CD4-positive, alpha-beta memory T cell (primary cell): ENCODE results near the gene SORL1-AS1.
"Not testable (repeated sequence)": the region's sequence is repeated elsewhere in the genome, so short reads cannot be mapped to it uniquely, and the experiment has no call there.

ENCODE experiments used
- CTCF ChIA-PET: fragments of 350-600 bp; sonication (Branson Sonifier 250); formaldehyde crosslinking; loops from one replicate; lab custom pipeline; 2021; ENCODE audit warnings: inconsistent platforms; ENCODE audit not compliant: partially characterized antibody; lab: Charles Lee
- POLR2A ChIA-PET: fragments of 350-600 bp; sonication (Branson Sonifier 250); formaldehyde crosslinking; loops from one replicate; lab custom pipeline; 2021; ENCODE audit not compliant: partially characterized antibody; lab: Charles Lee
- DNase-seq, 5 donors: peaks; one replicate each; pipeline versions ENCODE4 v3.0.0 to v3.0.0-alpha.2; 2020 to 2022; ENCODE audit warnings: mixed read lengths in 1 of 5
- H3K27ac ChIP-seq: one replicate; pipeline ENCODE4 v1.7.0; 2013; ENCODE audit warnings: low read depth, low read length
- H3K27me3 ChIP-seq: 2 replicates; pipeline ENCODE4 v1.7.0; 2013; ENCODE audit warnings: mild to moderate bottlenecking, low read length, moderate library complexity; ENCODE audit not compliant: insufficient read depth
- H3K36me3 ChIP-seq: 2 replicates; pipeline ENCODE4 v1.7.0; 2013; ENCODE audit warnings: mild to moderate bottlenecking, low read length, moderate library complexity; ENCODE audit not compliant: insufficient read depth
- H3K4me1 ChIP-seq: 2 replicates; pipeline ENCODE4 v1.7.0; 2013; ENCODE audit warnings: mild to moderate bottlenecking, low read length, moderate library complexity; ENCODE audit not compliant: insufficient read depth
- H3K4me3 ChIP-seq, 2 donors: one replicate each; pipeline ENCODE4 v1.7.0; 2013; ENCODE audit warnings: low read length in 2 of 2, mild to moderate bottlenecking in 1 of 2
- H3K9me3 ChIP-seq, 2 donors: one replicate each; pipeline ENCODE4 v1.7.0; 2013; ENCODE audit warnings: low read length in 2 of 2, control low read depth in 1 of 2; ENCODE audit not compliant: control insufficient read depth in 1 of 2
- H3K27ac Mint-ChIP-seq, 7 donors: one replicate each; pipeline ENCODE4 v1.8.0; 2020 to 2021; ENCODE audit warnings: mixed read lengths in 7 of 7, mild to moderate bottlenecking in 6 of 7, inconsistent platforms in 3 of 7, moderate library complexity in 3 of 7
- H3K27me3 Mint-ChIP-seq, 2 donors: one replicate each; pipeline ENCODE4 v1.8.0; 2020 to 2021; ENCODE audit warnings: mixed read lengths in 2 of 2
- H3K36me3 Mint-ChIP-seq, 2 donors: one replicate each; pipeline ENCODE4 v1.8.0; 2020 to 2021; ENCODE audit warnings: mixed read lengths in 2 of 2, inconsistent platforms in 1 of 2, mild to moderate bottlenecking in 1 of 2
- H3K4me1 Mint-ChIP-seq, 4 donors: one replicate each; pipeline ENCODE4 v1.8.0; 2020 to 2021; ENCODE audit warnings: mixed read lengths in 4 of 4, mild to moderate bottlenecking in 1 of 4
- H3K4me3 Mint-ChIP-seq, 8 donors: one replicate each; pipeline ENCODE4 v1.8.0; 2020 to 2021; ENCODE audit warnings: mixed read lengths in 8 of 8, mild to moderate bottlenecking in 7 of 8, moderate library complexity in 6 of 8, inconsistent platforms in 3 of 8
- H3K9me3 Mint-ChIP-seq, 8 donors: one replicate each; pipeline ENCODE4 v1.8.0; 2020 to 2021; ENCODE audit warnings: mixed read lengths in 8 of 8, mild to moderate bottlenecking in 5 of 8, inconsistent platforms in 3 of 8, moderate library complexity in 1 of 8
- intact Hi-C: fragments of 100-400 bp; cut with micrococcal nuclease; formaldehyde crosslinking; loops from one replicate; pipeline ENCODE4 v1.15.1; 2023

SORL1-AS1 gene

DNA sequence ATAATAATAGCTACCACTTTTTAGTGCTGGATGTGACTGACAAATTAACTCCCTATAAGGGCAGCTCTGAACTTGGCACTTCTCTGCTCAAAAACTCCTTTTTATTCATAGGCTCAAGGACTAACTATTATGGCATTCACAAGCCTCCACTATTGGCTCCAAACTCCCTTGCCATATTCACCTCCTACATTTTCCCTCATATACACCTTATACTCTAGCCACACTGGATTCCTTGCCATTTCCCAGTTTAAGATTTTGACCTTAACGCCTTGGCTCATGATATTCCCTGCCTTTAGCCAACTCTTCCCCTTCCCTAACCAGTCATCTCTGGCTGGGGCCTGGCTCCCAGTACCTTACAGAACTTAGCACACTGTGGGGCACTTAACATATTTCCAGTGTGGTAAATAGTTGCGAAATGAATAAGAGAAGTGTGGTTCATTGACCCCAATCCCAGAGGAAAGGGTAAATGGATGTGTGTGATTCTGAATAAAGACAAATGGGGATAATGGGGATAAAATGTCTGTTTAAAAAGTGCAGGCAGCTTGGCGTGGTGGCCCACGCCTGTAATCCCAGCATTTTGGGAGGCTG, 40.7 kb downstream of the SORL1-AS1 start:
- Histone ChIP-seq H3K27me3 (no peaks in the 10 kb centered on the region), H3K36me3 (no peaks in the 10 kb centered on the region), H3K4me1 (peaks cover 21% of the 10 kb centered on the region), H3K9me3 (no peaks in the 10 kb centered on the region), H3K4me3 (no peak overlapping the region), H3K27ac (no peak overlapping the region)
- DNase-seq: no peak
- Mint-ChIP-seq H3K36me3 (no peaks in the 10 kb centered on the region), H3K27ac (peak overlapping the region in 4 of 7 donors; percentile 38 to 74 (median 72)), H3K4me1 (peaks cover 13 to 39% (median 30%) of the 10 kb centered on the region in 4 donors), H3K9me3 (no peaks in the 10 kb centered on the region), H3K4me3 (no peak overlapping the region), H3K27me3 (no peaks in the 10 kb centered on the region)
- ChIA-PET CTCF (interaction anchor here (0.6 kb wide), 1 partner anchor 28 kb away, joined by 3 read pairs; no protein-coding TSS in a partner anchor), POLR2A (interaction anchor here (0.8 kb wide), 1 partner anchor 92 kb away, joined by 4 read pairs; no protein-coding TSS in a partner anchor)
- intact Hi-C loops: no loop called here

DNA sequence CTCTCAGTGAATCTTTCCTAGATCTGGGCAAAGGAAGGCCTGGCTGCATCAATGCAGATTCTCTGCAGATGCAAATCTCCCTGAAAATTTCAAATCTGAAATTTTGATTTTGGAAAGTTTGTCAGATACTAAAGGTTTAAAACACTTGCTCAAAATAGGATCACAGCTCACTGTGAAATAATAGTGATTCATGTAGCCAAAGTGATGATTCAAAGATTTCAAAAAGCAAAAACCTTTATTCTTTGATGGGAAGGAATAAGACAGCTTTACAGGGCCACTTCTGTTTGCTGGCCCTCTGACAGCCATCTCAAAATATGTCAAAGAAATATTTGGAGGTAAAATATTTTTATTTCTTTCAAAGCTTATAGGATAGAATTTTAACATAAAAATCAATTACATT, 41.4 kb downstream of the SORL1-AS1 start:
- H3K27me3 Mint-ChIP-seq, H3K9me3 ChIP-seq, H3K27me3 ChIP-seq, H3K9me3 Mint-ChIP-seq, H3K36me3 ChIP-seq, H3K27ac Mint-ChIP-seq, H3K27ac ChIP-seq, H3K36me3 Mint-ChIP-seq, intact Hi-C loops, CTCF ChIA-PET, H3K4me3 Mint-ChIP-seq, H3K4me3 ChIP-seq, DNase-seq: not testable (repeated sequence)
- H3K4me1 ChIP-seq: peaks cover 15% of the 10 kb centered on the region
- peaks cover 8 to 31% (median 25%) of the 10 kb centered on the region in 4 donors for H3K4me1 Mint-ChIP-seq
- POLR2A ChIA-PET: interaction anchor here (0.8 kb wide), 1 partner anchor 91 kb away, joined by 4 read pairs; no protein-coding TSS in a partner anchor

DNA sequence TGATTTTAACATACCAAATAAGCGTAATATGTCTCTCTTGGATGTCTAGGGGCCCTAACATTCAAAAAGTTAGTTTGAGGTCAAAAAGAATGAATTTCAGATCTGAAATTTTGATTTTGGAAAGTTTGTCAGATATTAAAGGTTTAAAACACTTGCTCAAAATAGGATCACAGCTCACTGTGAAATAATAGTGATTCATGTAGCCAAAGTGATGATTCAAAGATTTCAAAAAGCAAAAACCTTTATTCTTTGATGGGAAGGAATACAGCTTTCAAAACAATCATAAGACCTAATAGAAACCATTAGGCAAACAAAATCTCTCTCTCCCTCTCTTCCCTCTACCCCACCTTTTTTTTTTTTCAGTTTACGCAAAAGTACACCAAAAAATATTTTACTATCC, 42.7 kb downstream of the SORL1-AS1 start:
- H3K4me1 Mint-ChIP-seq: peaks cover 2 to 20% (median 16%) of the 10 kb centered on the region in 4 donors
- not testable (repeated sequence) for H3K4me3 Mint-ChIP-seq

DNA sequence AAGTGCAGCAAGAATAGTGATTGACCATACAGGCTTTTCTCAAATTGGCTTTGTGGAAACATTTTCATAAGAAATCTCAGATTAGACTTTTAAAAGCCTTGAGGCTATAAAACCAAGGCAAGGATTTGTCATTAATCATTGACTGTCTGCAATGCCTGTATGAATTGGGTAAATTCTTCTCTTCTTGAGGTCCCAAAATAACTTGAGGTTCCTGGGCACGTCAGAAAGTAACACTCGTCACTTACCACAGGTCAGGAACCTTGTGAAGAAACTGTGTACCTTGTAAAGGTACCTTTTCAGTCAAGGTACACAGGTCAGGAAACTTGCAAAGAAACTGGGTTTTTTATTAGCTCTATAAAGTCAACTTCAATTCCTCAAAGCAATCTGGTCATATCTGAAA, 43.9 kb downstream of the SORL1-AS1 start:
- CTCF ChIA-PET: interaction anchor here (0.6 to 0.9 kb wide), 2 partner anchors 10 to 1867 kb away, joined by 3 to 4 read pairs; no protein-coding TSS in a partner anchor

More for the DNA sequence above, 42.7 kb downstream of the SORL1-AS1 start:
- H3K4me3 ChIP-seq, H3K36me3 ChIP-seq, DNase-seq, H3K4me1 ChIP-seq, H3K36me3 Mint-ChIP-seq, intact Hi-C loops, H3K9me3 ChIP-seq, H3K9me3 Mint-ChIP-seq, H3K27ac ChIP-seq, H3K27me3 ChIP-seq, H3K27me3 Mint-ChIP-seq: not testable (repeated sequence)
- ChIA-PET POLR2A (interaction anchor here (0.7 to 1.4 kb wide), 2 partner anchors 8 to 66 kb away, joined by 4 to 11 read pairs; no protein-coding TSS in a partner anchor), CTCF (interaction anchor here (0.6 to 1.5 kb wide), 2 partner anchors 14 to 89 kb away, joined by 3 read pairs; no protein-coding TSS in a partner anchor)
- H3K27ac Mint-ChIP-seq: peak overlapping the region in 1 of 7 donors; percentile 75

DNA sequence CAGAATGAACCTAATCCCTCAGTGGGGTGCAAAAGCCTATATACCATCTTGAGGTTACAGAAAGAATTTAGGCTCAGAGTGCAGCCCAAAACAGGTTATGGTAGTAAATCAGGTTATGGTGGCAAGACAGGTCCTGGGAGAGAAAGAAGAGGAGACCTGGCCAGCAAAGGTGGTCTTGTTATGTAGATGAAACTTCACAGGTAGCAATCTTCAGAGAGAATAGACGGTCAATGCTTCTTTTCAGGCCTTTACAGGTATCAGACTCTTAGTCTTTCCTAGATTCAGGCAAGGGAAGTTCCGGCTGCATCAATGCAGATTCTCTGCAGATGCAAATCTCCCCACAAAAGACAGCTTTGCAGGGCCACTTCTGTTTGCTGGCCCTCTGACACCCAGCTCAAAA, 46.5 kb downstream of the SORL1-AS1 start:
- Mint-ChIP-seq H3K27me3 (no peaks in the 10 kb centered on the region), H3K4me3 (no peak overlapping the region), H3K4me1 (peaks cover 0 to 5% (median 3%) of the 10 kb centered on the region in 4 donors), H3K9me3 (peaks cover 0 to 6% (median 4%) of the 10 kb centered on the region in 8 donors), H3K36me3 (peaks cover 0 to 4% of the 10 kb centered on the region in 2 donors), H3K27ac (peak overlapping the region in 2 of 7 donors; percentile 8 to 13)
- no peaks in the 10 kb centered on the region for H3K4me1 ChIP-seq
- intact Hi-C loops: no loop called here
- no peak overlapping the region for H3K27ac ChIP-seq
- CTCF ChIA-PET: no interaction called here
- DNase-seq: no peak
- POLR2A ChIA-PET: interaction anchor here (0.6 to 1.2 kb wide), 3 partner anchors 12 to 45 kb away, joined by 3 to 4 read pairs (median 3); no protein-coding TSS in a partner anchor
- no peaks in the 10 kb centered on the region for H3K36me3 ChIP-seq
- no peak overlapping the region for H3K4me3 ChIP-seq
- no peaks in the 10 kb centered on the region for H3K9me3 ChIP-seq
- no peaks in the 10 kb centered on the region for H3K27me3 ChIP-seq

More for the DNA sequence above, 43.9 kb downstream of the SORL1-AS1 start:
- H3K36me3 ChIP-seq: no peaks in the 10 kb centered on the region
- intact Hi-C loops: no loop called here
- no peaks in the 10 kb centered on the region for H3K9me3 ChIP-seq
- H3K27ac Mint-ChIP-seq: peak overlapping the region in 1 of 7 donors; percentile 15
- H3K4me3 ChIP-seq: no peak overlapping the region
- no peak for DNase-seq
- H3K36me3 Mint-ChIP-seq: no peaks in the 10 kb centered on the region
- POLR2A ChIA-PET: interaction anchor here (1.4 kb wide), 1 partner anchor 9 kb away, joined by 11 read pairs; no protein-coding TSS in a partner anchor
- H3K27me3 Mint-ChIP-seq: no peaks in the 10 kb centered on the region
- peaks cover 2 to 12% (median 9%) of the 10 kb centered on the region in 4 donors for H3K4me1 Mint-ChIP-seq
- H3K27me3 ChIP-seq: no peaks in the 10 kb centered on the region
- no peaks in the 10 kb centered on the region for H3K4me1 ChIP-seq
- no peak overlapping the region for H3K4me3 Mint-ChIP-seq
- no peak overlapping the region for H3K27ac ChIP-seq
- no peaks in the 10 kb centered on the region for H3K9me3 Mint-ChIP-seq

DNA sequence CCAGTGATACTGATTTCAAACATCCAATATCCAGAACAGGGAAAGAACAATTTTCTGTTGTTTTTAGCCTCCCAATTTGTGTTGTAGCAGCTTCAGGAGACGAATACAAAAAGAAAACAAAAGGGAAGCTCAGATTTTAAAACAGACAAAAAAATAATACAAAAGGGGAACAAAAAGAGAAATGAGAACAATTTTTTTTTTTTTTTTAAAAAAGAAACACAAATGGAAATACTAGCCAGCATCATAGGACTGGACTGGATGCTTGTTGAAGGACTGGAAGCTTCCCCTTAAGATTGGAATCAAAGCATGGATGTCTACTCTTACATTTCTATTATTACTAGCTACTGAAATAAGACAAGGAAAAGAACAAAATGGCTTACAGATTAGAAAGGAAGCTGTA, 47.1 kb downstream of the SORL1-AS1 start:
- H3K4me3 ChIP-seq: no peak overlapping the region
- Mint-ChIP-seq H3K9me3 (peaks cover 0 to 8% (median 4%) of the 10 kb centered on the region in 8 donors), H3K4me3 (no peak overlapping the region), H3K27ac (peak overlapping the region in 2 of 7 donors; percentile 12 to 15), H3K36me3 (peaks cover 0 to 4% of the 10 kb centered on the region in 2 donors), H3K27me3 (no peaks in the 10 kb centered on the region), H3K4me1 (peaks cover 0 to 3% (median 2%) of the 10 kb centered on the region in 4 donors)
- no peaks in the 10 kb centered on the region for H3K36me3 ChIP-seq
- H3K4me1 ChIP-seq: no peaks in the 10 kb centered on the region
- CTCF ChIA-PET: interaction anchor here (0.6 to 1.3 kb wide), 2 partner anchors 10 to 1664 kb away, joined by 3 to 4 read pairs; no protein-coding TSS in a partner anchor
- DNase-seq: no peak
- intact Hi-C loops: no loop called here
- no peak overlapping the region for H3K27ac ChIP-seq
- POLR2A ChIA-PET: interaction anchor here (0.6 to 1.2 kb wide), 3 partner anchors 9 to 20 kb away, joined by 3 to 4 read pairs (median 3); no protein-coding TSS in a partner anchor
- no peaks in the 10 kb centered on the region for H3K27me3 ChIP-seq
- no peaks in the 10 kb centered on the region for H3K9me3 ChIP-seq

DNA sequence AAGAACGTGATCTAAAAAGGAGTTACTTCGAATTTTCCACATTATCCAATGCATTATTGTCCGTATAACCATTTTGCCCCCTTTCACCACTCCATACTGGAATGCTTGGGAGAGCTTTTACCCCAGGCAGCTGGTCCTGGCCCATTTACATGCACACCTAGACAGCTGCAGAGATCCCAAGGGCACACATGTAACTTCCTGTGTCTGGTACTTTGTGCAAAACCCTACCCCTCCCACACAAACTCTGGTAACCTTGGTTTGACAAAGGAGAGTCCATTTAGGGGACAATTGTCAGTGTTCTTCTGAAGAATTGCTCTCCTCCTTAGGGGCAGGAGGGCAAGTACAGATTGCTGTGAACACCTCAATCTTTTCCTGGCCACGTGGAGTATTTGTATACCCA, 58.0 kb downstream of the SORL1-AS1 start:
- no peak overlapping the region for H3K27ac ChIP-seq
- intact Hi-C loops: no loop called here
- no peaks in the 10 kb centered on the region for H3K9me3 ChIP-seq
- peaks cover 10 to 18% (median 14%) of the 10 kb centered on the region in 4 donors for H3K4me1 Mint-ChIP-seq
- no peak overlapping the region for H3K4me3 ChIP-seq
- ChIA-PET POLR2A (interaction anchor here (0.5 to 1.4 kb wide), 4 partner anchors 12 to 35 kb away, joined by 3 read pairs; no protein-coding TSS in a partner anchor), CTCF (interaction anchor here (0.8 kb wide), 1 partner anchor 16 kb away, joined by 3 read pairs; no protein-coding TSS in a partner anchor)
- no peak overlapping the region for H3K4me3 Mint-ChIP-seq
- H3K36me3 Mint-ChIP-seq: no peaks in the 10 kb centered on the region
- no peak overlapping the region for H3K27ac Mint-ChIP-seq
- no peak for DNase-seq
- peaks cover 0 to 3% (median 0%) of the 10 kb centered on the region in 8 donors for H3K9me3 Mint-ChIP-seq
- no peaks in the 10 kb centered on the region for H3K36me3 ChIP-seq
- H3K27me3 ChIP-seq: no peaks in the 10 kb centered on the region
- no peaks in the 10 kb centered on the region for H3K27me3 Mint-ChIP-seq
- H3K4me1 ChIP-seq: peaks cover 7% of the 10 kb centered on the region
